ENCODE data around the gene HMCN1. TPM values are rescaled to one million over a fixed set of nuclear protein-coding genes. Genes with fewer than 3 reads are reported as not detected.

HMCN1 gene
- total and polyA plus RNA-seq, 4 donors, result 10.6 to 20.0 (median 16.8) TPM

DNA sequence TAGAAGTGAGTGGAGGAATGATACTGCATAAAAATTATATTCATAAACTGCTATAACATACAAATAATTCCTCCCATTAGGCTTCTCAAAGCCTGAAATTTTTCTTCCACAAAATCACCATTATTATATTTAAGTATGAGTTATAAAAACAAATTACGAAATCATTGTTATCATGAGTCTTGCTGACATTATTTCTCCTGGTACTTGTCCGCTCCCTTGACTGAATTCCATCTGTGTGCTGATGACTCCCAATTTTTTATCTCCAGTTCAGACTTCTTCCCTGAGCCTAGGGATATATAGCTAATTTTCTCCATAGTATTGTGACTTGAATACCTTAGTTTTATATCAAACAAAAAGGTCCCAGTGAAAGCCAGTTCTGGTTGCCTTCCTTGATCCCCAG is 268.2 kb downstream of the HMCN1 start:
- H3K36me3 ChIP-seq (ENCODE audit: control insufficient read depth, insufficient read depth, low read length), result no peaks in the 10 kb centered on the region
- H3K27me3 ChIP-seq (ENCODE audit: control insufficient read depth, insufficient read depth, low read length), result no peaks in the 10 kb centered on the region
- no peaks in the 10 kb centered on the region for H3K9me3 ChIP-seq (ENCODE audit: control insufficient read depth, insufficient read depth, low read length)
- H3K4me3 ChIP-seq (ENCODE audit: low read depth, low read length), result no peak overlapping the region
- no peak for DNase-seq (ENCODE audit: low read depth in 4 of 6, low spot score in 6 of 6)
- WGBS (ENCODE audit: insufficient coverage), result 100% methylated on average over 1 of the region's 2 CpGs
- H3K27ac ChIP-seq (ENCODE audit: low read depth, low read length), result no peak overlapping the region
- no peaks in the 10 kb centered on the region for H3K4me1 ChIP-seq (ENCODE audit: control insufficient read depth, insufficient read depth, low read length)

DNA sequence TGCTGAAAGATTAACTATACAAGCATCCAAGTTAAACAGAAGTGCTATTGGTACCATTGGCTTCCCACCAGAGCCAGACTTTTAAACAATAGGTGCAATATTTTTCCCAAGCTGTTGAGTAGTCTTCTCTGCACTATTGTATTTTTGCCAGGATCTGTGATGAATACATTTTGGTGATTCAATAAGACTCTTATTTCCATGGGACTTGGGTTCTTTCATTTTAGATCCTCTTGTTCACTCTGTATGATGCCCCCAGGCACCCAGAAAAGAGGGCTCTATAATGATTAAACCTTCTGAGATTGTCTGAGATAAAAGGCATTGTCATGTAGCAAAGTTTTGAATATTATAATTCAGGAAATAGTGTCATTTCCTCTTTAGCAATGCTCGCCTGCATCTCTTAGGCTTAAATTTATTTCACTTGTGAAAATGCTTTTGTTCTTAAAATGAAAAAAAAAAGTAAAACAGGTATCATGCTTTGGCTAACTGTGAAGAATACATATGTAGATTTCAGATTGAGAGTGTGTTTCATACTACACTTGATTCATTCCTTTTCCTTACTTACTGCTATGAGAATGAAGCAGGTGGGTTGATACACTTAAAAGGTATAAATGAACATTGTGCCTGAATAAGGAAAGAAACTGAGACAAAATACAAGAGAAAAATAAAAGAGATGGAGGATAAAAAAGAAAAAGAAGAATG is 275.0 kb downstream of the HMCN1 start:
- H3K4me3 ChIP-seq (ENCODE audit: low read depth, low read length), result no peak overlapping the region
- H3K4me1 ChIP-seq (ENCODE audit: control insufficient read depth, insufficient read depth, low read length), result no peaks in the 10 kb centered on the region
- WGBS (ENCODE audit: insufficient coverage), result no CpG with 5 or more reads among the region's 1 CpG
- H3K27ac ChIP-seq (ENCODE audit: low read depth, low read length), result no peak overlapping the region
- H3K27me3 ChIP-seq (ENCODE audit: control insufficient read depth, insufficient read depth, low read length), result no peaks in the 10 kb centered on the region
- DNase-seq (ENCODE audit: low read depth in 4 of 6, low spot score in 6 of 6), result peak in 1 of 6 donors; percentile 19
- H3K9me3 ChIP-seq (ENCODE audit: control insufficient read depth, insufficient read depth, low read length), result no peaks in the 10 kb centered on the region
- H3K36me3 ChIP-seq (ENCODE audit: control insufficient read depth, insufficient read depth, low read length), result no peaks in the 10 kb centered on the region

DNA sequence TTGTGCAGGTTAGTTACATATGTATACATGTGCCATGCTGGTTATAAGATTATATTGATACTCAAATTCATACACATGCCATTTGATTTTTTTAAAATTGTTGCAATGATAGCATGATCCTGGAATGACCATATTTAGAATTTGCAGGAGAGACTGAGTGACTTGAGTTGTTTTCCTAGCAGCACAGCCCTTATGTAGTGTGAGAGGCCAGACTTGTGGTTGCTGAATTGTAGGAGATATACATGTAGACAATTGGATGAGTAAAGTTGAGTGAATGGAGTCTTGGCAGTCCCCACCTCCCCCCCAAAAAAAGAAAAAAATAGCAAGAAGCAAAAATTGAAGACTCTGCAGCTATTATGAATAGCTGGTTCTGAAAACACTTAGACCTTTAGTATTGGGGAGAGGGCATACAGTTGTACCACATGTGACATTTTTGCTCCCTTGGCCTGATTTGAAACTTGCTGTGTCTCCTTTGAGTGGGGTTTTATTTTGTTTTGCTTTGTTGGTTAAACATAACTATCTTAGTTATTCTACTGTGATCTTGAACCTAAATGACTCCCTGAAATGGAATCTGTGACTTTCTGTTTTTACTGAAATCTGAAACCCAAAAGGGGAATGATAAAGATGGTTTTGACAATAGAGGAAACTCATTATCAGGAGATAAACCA is 280.3 kb downstream of the HMCN1 start:
- Histone ChIP-seq H3K36me3 (ENCODE audit: control insufficient read depth, insufficient read depth, low read length) (no peaks in the 10 kb centered on the region), H3K27me3 (ENCODE audit: control insufficient read depth, insufficient read depth, low read length) (no peaks in the 10 kb centered on the region), H3K27ac (ENCODE audit: low read depth, low read length) (no peak overlapping the region), H3K9me3 (ENCODE audit: control insufficient read depth, insufficient read depth, low read length) (no peaks in the 10 kb centered on the region), H3K4me3 (ENCODE audit: low read depth, low read length) (no peak overlapping the region), H3K4me1 (ENCODE audit: control insufficient read depth, insufficient read depth, low read length) (no peaks in the 10 kb centered on the region)
- no peak for DNase-seq (ENCODE audit: low read depth in 4 of 6, low spot score in 6 of 6)

DNA sequence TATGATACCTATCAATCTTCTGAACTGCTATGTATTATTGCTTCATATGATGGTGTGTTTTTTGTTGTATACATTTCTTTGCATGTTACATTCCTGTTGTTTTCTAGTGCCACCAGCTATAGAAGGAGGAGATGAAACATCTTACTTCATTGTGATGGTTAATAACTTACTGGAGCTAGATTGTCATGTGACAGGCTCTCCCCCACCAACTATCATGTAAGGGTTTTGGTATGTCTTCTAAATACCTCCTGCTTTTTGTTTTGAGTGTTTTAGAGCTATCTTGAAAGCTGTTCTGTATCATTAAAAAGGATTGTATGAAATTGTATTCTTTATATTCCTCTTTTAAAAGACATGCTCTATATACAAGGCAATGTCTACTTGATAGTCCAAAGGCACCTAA is 282.7 kb downstream of the HMCN1 start:
- H3K27me3 ChIP-seq (ENCODE audit: control insufficient read depth, insufficient read depth, low read length), result no peaks in the 10 kb centered on the region
- DNase-seq (ENCODE audit: low read depth in 4 of 6, low spot score in 6 of 6), result no peak
- H3K4me1 ChIP-seq (ENCODE audit: control insufficient read depth, insufficient read depth, low read length), result no peaks in the 10 kb centered on the region
- H3K36me3 ChIP-seq (ENCODE audit: control insufficient read depth, insufficient read depth, low read length), result no peaks in the 10 kb centered on the region
- H3K27ac ChIP-seq (ENCODE audit: low read depth, low read length), result no peak overlapping the region
- H3K9me3 ChIP-seq (ENCODE audit: control insufficient read depth, insufficient read depth, low read length), result no peaks in the 10 kb centered on the region
- H3K4me3 ChIP-seq (ENCODE audit: low read depth, low read length), result no peak overlapping the region

DNA sequence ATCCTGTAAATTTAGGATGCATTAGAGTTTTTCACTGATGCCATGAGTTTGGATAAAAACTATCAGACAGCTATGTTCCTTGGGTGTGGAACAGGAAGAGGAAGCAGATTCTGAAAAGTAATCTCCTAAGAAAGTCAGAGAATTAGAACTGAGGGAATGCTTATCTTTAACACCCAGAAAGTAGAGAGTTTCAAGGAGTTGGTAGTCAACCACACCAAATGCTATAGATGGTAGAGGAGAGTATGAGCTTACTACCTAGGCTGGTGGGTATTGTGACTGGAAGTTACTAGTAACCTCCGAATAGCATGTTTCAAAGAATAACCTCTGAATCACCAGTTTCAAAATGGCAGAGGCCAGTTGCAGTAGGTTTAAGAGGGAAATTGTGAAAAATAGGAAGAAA is 288.0 kb downstream of the HMCN1 start:
- Histone ChIP-seq H3K4me3 (ENCODE audit: low read depth, low read length) (no peak overlapping the region), H3K36me3 (ENCODE audit: control insufficient read depth, insufficient read depth, low read length) (no peaks in the 10 kb centered on the region), H3K27me3 (ENCODE audit: control insufficient read depth, insufficient read depth, low read length) (no peaks in the 10 kb centered on the region), H3K4me1 (ENCODE audit: control insufficient read depth, insufficient read depth, low read length) (no peaks in the 10 kb centered on the region), H3K27ac (ENCODE audit: low read depth, low read length) (no peak overlapping the region), H3K9me3 (ENCODE audit: control insufficient read depth, insufficient read depth, low read length) (no peaks in the 10 kb centered on the region)
- no peak for DNase-seq (ENCODE audit: low read depth in 4 of 6, low spot score in 6 of 6)
- WGBS (ENCODE audit: insufficient coverage), result no CpG with 5 or more reads among the region's 1 CpG

DNA sequence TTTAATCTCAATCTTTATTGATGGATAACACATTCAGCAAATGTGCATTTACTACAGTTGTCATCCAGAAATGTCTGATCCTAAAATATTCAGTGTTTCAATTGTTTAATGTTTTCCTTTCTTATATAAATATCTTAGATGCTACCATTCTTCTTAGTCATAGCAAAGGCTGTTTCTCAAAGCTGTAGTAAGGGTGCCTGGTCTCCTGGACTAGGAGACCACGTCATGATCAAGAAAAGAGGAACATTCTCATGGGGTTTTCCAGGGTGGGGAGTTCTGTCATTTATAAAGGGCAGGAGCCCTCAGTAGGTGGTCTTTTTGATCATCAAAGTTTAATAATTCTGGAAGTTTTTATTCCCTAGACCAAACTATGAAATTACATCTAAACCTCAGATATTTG is 292.8 kb downstream of the HMCN1 start:
- no peaks in the 10 kb centered on the region for H3K27me3 ChIP-seq (ENCODE audit: control insufficient read depth, insufficient read depth, low read length)
- no peak overlapping the region for H3K27ac ChIP-seq (ENCODE audit: low read depth, low read length)
- no peaks in the 10 kb centered on the region for H3K9me3 ChIP-seq (ENCODE audit: control insufficient read depth, insufficient read depth, low read length)
- H3K4me3 ChIP-seq (ENCODE audit: low read depth, low read length), result no peak overlapping the region
- DNase-seq (ENCODE audit: low read depth in 4 of 6, low spot score in 6 of 6), result no peak
- WGBS (ENCODE audit: insufficient coverage), result 80% methylated on average over 1 of the region's 1 CpG
- H3K4me1 ChIP-seq (ENCODE audit: control insufficient read depth, insufficient read depth, low read length), result no peaks in the 10 kb centered on the region
- H3K36me3 ChIP-seq (ENCODE audit: control insufficient read depth, insufficient read depth, low read length), result no peaks in the 10 kb centered on the region

DNA sequence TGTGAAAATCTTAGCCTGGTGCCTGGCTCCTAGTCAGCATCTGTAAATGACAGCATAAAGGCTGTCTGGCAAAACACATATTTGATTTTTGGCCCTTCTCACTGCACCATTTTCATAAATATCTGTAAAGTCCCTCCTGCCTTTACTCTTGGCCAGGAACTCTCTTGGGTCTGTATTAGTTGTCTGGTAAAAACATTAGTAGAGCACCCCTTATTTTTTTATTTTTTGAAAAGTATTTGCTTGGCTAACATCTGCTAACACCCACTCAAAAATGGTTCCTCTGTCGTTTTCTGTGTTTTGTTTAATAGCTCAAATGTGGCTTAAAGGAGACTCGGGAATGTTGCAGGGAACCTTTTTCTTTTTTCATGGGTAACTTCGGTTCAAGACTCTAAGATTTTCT is 293.4 kb downstream of the HMCN1 start:
- no peaks in the 10 kb centered on the region for H3K4me1 ChIP-seq (ENCODE audit: control insufficient read depth, insufficient read depth, low read length)
- no peak overlapping the region for H3K27ac ChIP-seq (ENCODE audit: low read depth, low read length)
- H3K4me3 ChIP-seq (ENCODE audit: low read depth, low read length), result no peak overlapping the region
- no peaks in the 10 kb centered on the region for H3K9me3 ChIP-seq (ENCODE audit: control insufficient read depth, insufficient read depth, low read length)
- no peaks in the 10 kb centered on the region for H3K36me3 ChIP-seq (ENCODE audit: control insufficient read depth, insufficient read depth, low read length)
- H3K27me3 ChIP-seq (ENCODE audit: control insufficient read depth, insufficient read depth, low read length), result no peaks in the 10 kb centered on the region
- no CpG with 5 or more reads among the region's 3 CpGs for WGBS (ENCODE audit: insufficient coverage)
- DNase-seq (ENCODE audit: low read depth in 4 of 6, low spot score in 6 of 6), result no peak

DNA sequence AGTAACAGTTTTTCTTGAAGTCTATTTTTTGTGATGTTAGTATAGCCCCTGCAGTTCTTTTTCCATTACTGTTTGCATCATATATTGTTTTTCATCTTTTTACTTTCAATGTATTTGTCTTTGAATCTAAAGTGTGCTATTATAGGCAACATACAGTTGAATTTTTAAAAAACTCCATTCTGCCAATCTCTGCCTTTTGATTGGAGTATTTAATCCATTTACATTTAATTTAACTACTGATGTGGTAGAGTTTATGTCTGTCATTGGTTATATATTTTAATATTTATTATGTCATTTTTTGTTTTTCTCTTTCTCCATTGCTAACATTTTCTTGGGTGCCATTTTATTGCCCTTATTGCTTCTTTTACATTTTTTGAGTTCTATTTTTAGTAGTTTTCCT is 296.3 kb downstream of the HMCN1 start:
- Histone ChIP-seq H3K4me1 (ENCODE audit: control insufficient read depth, insufficient read depth, low read length) (no peaks in the 10 kb centered on the region), H3K27me3 (ENCODE audit: control insufficient read depth, insufficient read depth, low read length) (no peaks in the 10 kb centered on the region), H3K4me3 (ENCODE audit: low read depth, low read length) (no peak overlapping the region), H3K9me3 (ENCODE audit: control insufficient read depth, insufficient read depth, low read length) (no peaks in the 10 kb centered on the region), H3K36me3 (ENCODE audit: control insufficient read depth, insufficient read depth, low read length) (no peaks in the 10 kb centered on the region), H3K27ac (ENCODE audit: low read depth, low read length) (no peak overlapping the region)
- DNase-seq (ENCODE audit: low read depth in 4 of 6, low spot score in 6 of 6), result no peak

DNA sequence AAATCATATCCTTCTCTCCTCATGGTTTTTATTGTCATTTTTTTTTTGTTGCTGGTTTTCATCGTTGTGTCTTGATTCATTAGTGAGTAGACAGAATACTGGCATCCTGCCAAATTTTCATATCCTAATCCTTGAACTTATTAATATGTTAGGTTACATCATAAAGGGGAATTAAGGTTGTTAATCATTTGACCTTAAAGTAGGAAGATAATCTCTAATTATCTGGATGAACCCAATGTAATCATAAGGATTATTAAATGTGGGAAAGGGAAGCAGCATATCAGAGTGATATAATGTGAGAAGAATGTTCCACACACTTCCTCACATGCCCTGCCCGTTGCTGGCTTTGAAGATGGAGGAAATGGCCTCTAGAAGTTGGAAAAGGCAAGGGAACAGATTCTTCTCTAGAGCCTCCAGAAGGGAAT is 299.7 kb downstream of the HMCN1 start:
- no peak overlapping the region for H3K4me3 ChIP-seq (ENCODE audit: low read depth, low read length)
- no CpG with 5 or more reads among the region's 2 CpGs for WGBS (ENCODE audit: insufficient coverage)
- H3K36me3 ChIP-seq (ENCODE audit: control insufficient read depth, insufficient read depth, low read length), result no peaks in the 10 kb centered on the region
- H3K27ac ChIP-seq (ENCODE audit: low read depth, low read length), result no peak overlapping the region
- no peak for DNase-seq (ENCODE audit: low read depth in 4 of 6, low spot score in 6 of 6)
- no peaks in the 10 kb centered on the region for H3K9me3 ChIP-seq (ENCODE audit: control insufficient read depth, insufficient read depth, low read length)
- no peaks in the 10 kb centered on the region for H3K4me1 ChIP-seq (ENCODE audit: control insufficient read depth, insufficient read depth, low read length)
- no peaks in the 10 kb centered on the region for H3K27me3 ChIP-seq (ENCODE audit: control insufficient read depth, insufficient read depth, low read length)

DNA sequence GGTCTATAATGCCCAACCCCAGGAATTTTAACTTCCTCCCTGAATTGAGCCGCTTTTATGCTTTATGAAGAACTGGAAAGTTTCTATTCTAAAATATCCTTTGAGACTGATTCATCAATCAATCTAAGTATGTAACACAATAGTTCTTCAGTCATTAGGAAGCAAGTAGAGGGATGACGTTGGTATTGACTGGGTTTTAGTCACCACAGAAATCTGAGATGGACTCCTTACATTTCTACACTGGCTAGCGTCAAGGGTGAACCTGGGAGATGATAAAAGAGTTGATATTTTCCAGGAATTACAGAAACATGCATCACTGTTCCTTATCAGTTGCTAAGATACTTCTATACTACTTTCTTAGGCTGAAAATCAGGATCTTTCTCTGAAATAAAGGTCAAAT is 308.0 kb downstream of the HMCN1 start:
- no peak overlapping the region for H3K27ac ChIP-seq (ENCODE audit: low read depth, low read length)
- no peak overlapping the region for H3K4me3 ChIP-seq (ENCODE audit: low read depth, low read length)
- no peaks in the 10 kb centered on the region for H3K36me3 ChIP-seq (ENCODE audit: control insufficient read depth, insufficient read depth, low read length)
- H3K27me3 ChIP-seq (ENCODE audit: control insufficient read depth, insufficient read depth, low read length), result no peaks in the 10 kb centered on the region
- no peak for DNase-seq (ENCODE audit: low read depth in 4 of 6, low spot score in 6 of 6)
- no peaks in the 10 kb centered on the region for H3K9me3 ChIP-seq (ENCODE audit: control insufficient read depth, insufficient read depth, low read length)
- WGBS (ENCODE audit: insufficient coverage), result no CpG with 5 or more reads among the region's 3 CpGs
- no peaks in the 10 kb centered on the region for H3K4me1 ChIP-seq (ENCODE audit: control insufficient read depth, insufficient read depth, low read length)

All from spinal cord (tissue), 10 donors.